GM12801 (cell line): ENCODE data around the gene PCDHB14.
"Not testable (repeated sequence)": the region's sequence is repeated elsewhere in the genome, so short reads cannot be mapped to it uniquely, and the experiment has no call there.

ENCODE experiments used
- TF ChIP-seq, protein P1 (sequence below): IDR thresholded peaks from one replicate; pipeline ENCODE4 v1.5.1; 2011; ENCODE audit warnings: control low read depth; ENCODE audit not compliant: insufficient read length; ENCODE audit errors: extremely low read depth

PCDHB14 gene

DNA sequence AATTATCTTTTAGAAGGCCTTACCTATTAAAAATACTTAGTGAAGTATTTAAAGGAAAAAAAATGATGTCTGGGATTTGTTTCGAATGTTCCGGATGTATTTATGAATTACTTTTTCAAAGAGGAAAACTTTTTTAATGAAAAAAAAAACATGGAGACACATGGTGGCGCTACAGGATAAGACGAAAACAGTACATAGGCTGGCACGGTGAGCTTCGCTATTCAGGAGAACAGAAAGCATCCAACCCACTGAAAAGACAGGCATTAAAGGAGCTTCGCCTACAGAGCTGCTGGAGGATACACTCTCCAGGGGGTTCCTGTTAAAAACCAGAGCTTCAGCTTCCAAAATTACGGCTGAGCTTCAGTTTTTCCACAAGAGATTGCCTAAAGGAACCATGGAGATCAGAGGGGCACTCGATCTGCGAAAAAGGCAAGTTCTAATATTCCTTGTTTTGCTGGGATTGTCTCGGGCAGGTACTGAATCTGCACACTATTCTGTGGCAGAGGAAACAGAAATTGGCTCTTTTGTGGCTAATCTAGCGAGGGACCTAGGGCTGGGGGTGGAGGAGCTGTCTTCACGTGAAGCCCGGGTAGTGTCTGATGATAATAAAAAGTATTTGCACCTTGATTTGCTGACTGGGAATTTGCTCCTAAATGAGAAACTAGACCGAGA is at the start of gene PCDHB14:
TSS of gene PCDHB14 (plus strand) at position 232 of the 672 bp plus-strand sequence. CDS start at position 395, 163 bp downstream.
- TF ChIP-seq, protein P1, sequence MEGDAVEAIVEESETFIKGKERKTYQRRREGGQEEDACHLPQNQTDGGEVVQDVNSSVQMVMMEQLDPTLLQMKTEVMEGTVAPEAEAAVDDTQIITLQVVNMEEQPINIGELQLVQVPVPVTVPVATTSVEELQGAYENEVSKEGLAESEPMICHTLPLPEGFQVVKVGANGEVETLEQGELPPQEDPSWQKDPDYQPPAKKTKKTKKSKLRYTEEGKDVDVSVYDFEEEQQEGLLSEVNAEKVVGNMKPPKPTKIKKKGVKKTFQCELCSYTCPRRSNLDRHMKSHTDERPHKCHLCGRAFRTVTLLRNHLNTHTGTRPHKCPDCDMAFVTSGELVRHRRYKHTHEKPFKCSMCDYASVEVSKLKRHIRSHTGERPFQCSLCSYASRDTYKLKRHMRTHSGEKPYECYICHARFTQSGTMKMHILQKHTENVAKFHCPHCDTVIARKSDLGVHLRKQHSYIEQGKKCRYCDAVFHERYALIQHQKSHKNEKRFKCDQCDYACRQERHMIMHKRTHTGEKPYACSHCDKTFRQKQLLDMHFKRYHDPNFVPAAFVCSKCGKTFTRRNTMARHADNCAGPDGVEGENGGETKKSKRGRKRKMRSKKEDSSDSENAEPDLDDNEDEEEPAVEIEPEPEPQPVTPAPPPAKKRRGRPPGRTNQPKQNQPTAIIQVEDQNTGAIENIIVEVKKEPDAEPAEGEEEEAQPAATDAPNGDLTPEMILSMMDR: no peak

DNA sequence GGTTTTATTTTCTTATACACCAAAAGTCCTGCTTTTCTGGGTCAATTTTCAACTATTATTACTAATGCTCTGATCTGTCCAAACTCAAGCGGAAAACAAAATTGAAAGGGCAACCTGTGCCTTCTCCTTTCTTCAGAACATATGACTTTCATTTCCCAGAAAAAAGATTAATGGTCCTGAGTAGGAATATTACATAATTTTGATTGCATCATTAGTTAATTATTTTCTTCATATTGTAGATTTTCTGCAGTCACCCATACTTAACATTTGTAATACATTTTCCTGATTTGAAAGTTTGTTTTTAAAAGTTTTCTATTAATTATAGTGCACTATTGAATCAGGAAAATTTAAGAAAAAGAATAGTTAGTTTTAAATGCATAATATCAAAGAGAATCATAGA is 47.2 kb upstream of the PCDHB14 start:
- TF ChIP-seq, protein P1: no peak

DNA sequence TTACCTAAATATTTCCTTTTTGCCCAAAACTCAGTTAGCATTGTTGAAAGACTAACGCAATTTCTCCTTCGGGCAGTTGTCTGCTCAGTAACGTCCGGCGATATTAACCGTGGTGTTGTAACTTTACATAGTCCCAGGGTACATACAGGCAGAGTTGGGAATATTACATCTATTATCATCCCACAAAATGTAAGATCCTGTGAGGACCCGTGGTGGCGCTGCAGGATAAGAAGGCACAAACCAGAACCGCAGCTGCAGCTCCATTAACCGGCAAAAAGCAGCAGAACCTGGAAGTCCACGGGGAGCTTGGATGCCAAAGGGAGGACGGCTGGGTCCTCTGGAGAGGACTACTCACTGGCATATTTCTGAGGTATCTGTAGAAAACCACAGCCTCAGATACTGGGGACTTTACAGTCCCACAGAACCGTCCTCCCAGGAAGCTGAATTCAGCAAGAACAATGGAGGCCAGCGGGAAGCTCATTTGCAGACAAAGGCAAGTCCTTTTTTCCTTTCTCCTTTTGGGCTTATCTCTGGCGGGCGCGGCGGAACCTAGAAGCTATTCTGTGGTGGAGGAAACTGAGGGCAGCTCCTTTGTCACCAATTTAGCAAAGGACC is 45.5 kb upstream of the PCDHB14 start, which contains the start of gene PCDHB8:
TSS of gene PCDHB8 (plus strand) at position 214 of the 615 bp plus-strand sequence. CDS start at position 459, 245 bp downstream.
- TF ChIP-seq, protein P1: not testable (repeated sequence)

DNA sequence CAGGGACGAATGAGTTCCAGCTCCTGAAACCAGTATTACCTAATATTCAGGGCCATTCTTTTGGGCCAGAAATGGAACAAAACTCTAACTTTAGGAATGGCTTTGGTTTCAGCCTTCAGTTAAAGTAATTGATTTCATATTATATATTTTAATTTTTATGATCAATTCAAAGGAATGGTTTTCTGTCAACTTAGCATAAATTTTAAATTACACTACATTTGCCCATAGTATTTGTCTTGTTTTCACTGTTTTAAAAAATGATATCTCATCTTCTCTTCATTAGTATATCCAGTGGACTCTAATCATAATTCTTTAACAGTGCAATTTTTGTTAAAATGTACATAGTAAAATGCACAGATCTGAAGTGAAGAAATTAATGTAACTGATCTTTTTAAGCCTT is 42.8 kb upstream of the PCDHB14 start:
- TF ChIP-seq, protein P1: no peak

DNA sequence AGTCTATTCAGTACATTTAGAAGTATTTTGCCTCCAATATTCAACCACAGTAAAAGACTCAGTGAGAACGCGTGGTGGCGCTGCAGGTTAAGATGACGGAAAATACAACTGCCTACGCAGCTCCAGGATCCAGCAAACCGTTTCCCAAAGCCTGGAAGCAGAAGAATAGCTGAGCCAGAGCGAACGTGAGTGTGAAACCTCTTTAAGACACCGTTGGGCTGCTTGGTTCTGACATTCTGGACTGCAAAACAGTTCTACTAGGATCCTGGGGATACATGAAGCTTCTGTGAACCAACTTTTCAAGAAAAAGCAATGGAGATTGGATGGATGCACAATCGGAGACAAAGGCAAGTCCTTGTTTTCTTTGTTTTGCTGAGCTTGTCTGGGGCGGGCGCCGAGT is 40.9 kb upstream of the PCDHB14 start, which contains the start of gene PCDHB16:
TSS of gene PCDHB16 (plus strand) at position 140 of the 400 bp plus-strand sequence. CDS start at position 313, 173 bp downstream.
- TF ChIP-seq, protein P1: no peak

DNA sequence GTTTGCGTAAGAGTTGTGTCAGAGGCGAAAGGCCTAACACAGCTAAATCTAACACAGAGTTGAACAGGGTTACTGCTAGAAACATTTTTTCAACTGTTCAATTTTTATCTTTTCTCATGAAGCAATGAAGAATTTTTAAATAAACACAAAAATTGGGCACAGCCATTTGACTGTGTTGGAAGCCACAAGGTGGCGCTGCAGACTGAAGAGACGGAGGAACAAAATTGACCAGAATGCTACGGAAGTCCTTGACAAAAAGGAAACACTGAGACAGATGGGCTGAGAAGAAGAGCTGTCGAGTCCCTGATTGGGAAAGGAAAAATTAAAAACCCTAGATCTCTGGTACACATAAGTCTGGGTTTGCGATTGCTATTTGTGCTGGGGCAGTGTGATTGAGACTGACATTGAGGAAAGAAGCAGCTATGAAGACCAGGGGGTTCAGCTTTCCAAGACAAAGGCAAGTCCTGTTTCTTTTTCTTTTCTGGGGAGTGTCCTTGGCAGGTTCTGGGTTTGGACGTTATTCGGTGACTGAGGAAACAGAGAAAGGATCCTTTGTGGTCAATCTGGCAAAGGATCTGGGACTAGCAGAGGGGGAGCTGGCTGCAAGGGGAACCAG is 36.1 kb upstream of the PCDHB14 start, which contains the start of gene PCDHB9:
TSS of gene PCDHB9 (plus strand) at position 265 of the 616 bp plus-strand sequence. CDS start at position 423, 158 bp downstream.
- TF ChIP-seq, protein P1: no peak

DNA sequence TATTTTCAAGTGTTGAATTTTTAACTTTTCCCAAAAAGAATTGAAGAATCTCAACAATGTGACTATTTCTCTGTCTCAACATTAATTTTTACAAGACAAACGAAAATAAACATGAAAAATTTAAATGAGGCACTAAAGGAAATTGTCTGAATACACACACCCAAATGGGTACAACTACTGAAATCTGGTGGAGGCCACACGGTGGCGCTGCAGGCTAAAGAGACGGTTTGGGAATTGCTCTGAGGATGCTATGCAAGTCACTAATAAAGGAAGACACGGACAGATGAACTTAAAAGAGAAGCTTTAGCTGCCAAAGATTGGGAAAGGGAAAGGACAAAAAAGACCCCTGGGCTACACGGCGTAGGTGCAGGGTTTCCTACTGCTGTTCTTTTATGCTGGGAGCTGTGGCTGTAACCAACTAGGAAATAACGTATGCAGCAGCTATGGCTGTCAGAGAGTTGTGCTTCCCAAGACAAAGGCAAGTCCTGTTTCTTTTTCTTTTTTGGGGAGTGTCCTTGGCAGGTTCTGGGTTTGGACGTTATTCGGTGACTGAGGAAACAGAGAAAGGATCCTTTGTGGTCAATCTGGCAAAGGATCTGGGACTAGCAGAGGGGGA is 30.9 kb upstream of the PCDHB14 start, which contains the start of gene PCDHB10:
TSS of gene PCDHB10 (plus strand) at position 244 of the 616 bp plus-strand sequence. CDS start at position 444, 200 bp downstream.
- TF ChIP-seq, protein P1: no peak
